ENCODE results near the gene TSFM. TPM values are rescaled to one million over a fixed set of nuclear protein-coding genes. Genes with fewer than 3 reads are reported as not detected.

TSFM gene
- 19.9 and 28.1 TPM in 2 replicates for total RNA-seq (2011; cell fraction: chromatin; rRNA removed; ENCODE audit: low replicate concordance)
- total RNA-seq (2011; cell fraction: nucleolus; rRNA removed), result 16.2 and 23.0 TPM in 2 replicates
- total RNA-seq (2011; cell fraction: nucleoplasm; rRNA removed), result 21.9 and 30.2 TPM in 2 replicates
- 56.7 and 74.2 TPM in 2 replicates for total RNA-seq (2014; rRNA removed)
- 48.1 and 56.4 TPM in 2 replicates for total RNA-seq (2014; rRNA removed; fragmentation: Illumina TruSeq; extraction: Trizol)
- total RNA-seq (2015; rRNA removed; fragmentation: Illumina TruSeq; extraction: Trizol), result 56.0 and 58.2 TPM in 2 replicates
- 62.4 and 62.6 TPM in 2 replicates for total RNA-seq (2021)
- polyA plus RNA-seq (2011; rRNA removed), result 38.9 and 44.6 TPM in 2 replicates
- 21.4 and 23.3 TPM in 2 replicates for polyA plus RNA-seq (2011; cell fraction: cytosol; rRNA removed)
- 15.8 and 18.8 TPM in 2 replicates for polyA plus RNA-seq (2011; cell fraction: nucleus; rRNA removed)
- polyA plus RNA-seq (2012), result 34.8 and 50.5 TPM in 2 replicates
- 55.3 and 57.1 TPM in 2 replicates for polyA plus RNA-seq (2014; fragmentation: Illumina TruSeq; extraction: Trizol)
- polyA plus RNA-seq (2014; fragmentation: Nextera tagmentation; extraction: Ambion mirVana), result 100 to 1,000 TPM; 166 to 198 TPM
- 60.2 and 70.7 TPM in 2 replicates for polyA plus RNA-seq (2014; rRNA removed)
- 11.8 and 13.0 TPM in 2 replicates for polyA minus RNA-seq (2011; rRNA and poly(A)+ RNA removed)
- polyA minus RNA-seq (2011; cell fraction: cytosol; rRNA and poly(A)+ RNA removed), result 13.4 and 15.1 TPM in 2 replicates
- 7.0 and 9.2 TPM in 2 replicates for polyA minus RNA-seq (2011; cell fraction: nucleus; rRNA and poly(A)+ RNA removed)
- Bru-seq, nascent RNA, result percentile 80 among the genes with signal in this experiment
- percentile 87 among the genes with signal in this experiment for BruChase-seq, experiment 1, labeled RNA remaining after a 2-hour chase
- percentile 83 among the genes with signal in this experiment for BruChase-seq, experiment 2, labeled RNA remaining after a 6-hour chase
- long read RNA-seq, experiment 1, transcript TSFM-204 (6 exons, 2,192 nt), result major isoform, 118 of 164 reads
- long read RNA-seq, experiment 1, partial matches to known transcripts, result 10 of 164 reads
- long read RNA-seq, experiment 1, other reads (novel, unspliced or antisense), result 31 of 164 reads
- long read RNA-seq, experiment 2, transcript TSFM-204 (6 exons, 2,192 nt), result major isoform, 51 of 78 reads
- long read RNA-seq, experiment 2, partial matches to known transcripts, result 20 of 78 reads
- long read RNA-seq, experiment 2, other reads (novel, unspliced or antisense), result 6 of 78 reads
- long read RNA-seq, experiment 3, transcript TSFM-204 (6 exons, 2,192 nt), result major isoform, 79 of 99 reads
- long read RNA-seq, experiment 3, partial matches to known transcripts, result 9 of 99 reads
- long read RNA-seq, experiment 3, other reads (novel, unspliced or antisense), result 9 of 99 reads

GRCh38 chr12:57782608-57783465 is at the start of gene TSFM:
Gene TSFM, plus strand, starts transcription at chr12:57782787. Its CDS starts 15 bp downstream, at chr12:57782802.
- Histone ChIP-seq H3K79me2 (ENCODE audit: control insufficient read depth, insufficient read depth, low read length) (peaks cover 28% of the 10 kb centered on the region), H2AFZ (ENCODE audit: low read depth, low read length) (peak within 1 kb of the TSS; percentile 87), H3K4me1 (replicated peaks in 1 of 2; ENCODE audit: control insufficient read depth in 2 of 2, insufficient read depth in 2 of 2, low read length in 2 of 2) (peaks cover 8 to 12% of the 10 kb centered on the region in 2 experiments; a peak in 4 of 5 replicates), H4K20me1 (replicated peaks; ENCODE audit: control insufficient read depth, insufficient read depth, low read length) (no peaks in the 10 kb centered on the region), H3K9me1 (ENCODE audit: control insufficient read depth, insufficient read depth, low read length) (no peaks in the 10 kb centered on the region), H3K27ac (ENCODE audit: extremely low read depth, low read depth, low read length) (peak within 1 kb of the TSS; percentile 75), H3K36me3 (ENCODE audit: control insufficient read depth, insufficient read depth, low read length) (peaks cover 48% of the 10 kb centered on the region), H3K4me3 (peak within 1 kb of the TSS; percentile 69), H3K9me3 (replicated peaks; ENCODE audit: control insufficient read depth, insufficient read depth, low read depth, low read length) (no peaks in the 10 kb centered on the region), H3K4me2 (ENCODE audit: insufficient read depth, low read length) (peak within 1 kb of the TSS; percentile 96), H3K9ac (ENCODE audit: insufficient read depth in 1 of 2, low read depth in 2 of 2, low read length in 2 of 2) (peak within 1 kb of the TSS; percentile 89 to 99), H3K27me3 (ENCODE audit: control insufficient read depth in 2 of 2, insufficient read depth in 2 of 2, low read length in 2 of 2) (no peaks in the 10 kb centered on the region)
- FAIRE-seq (peak; percentile 96), DNase-seq (ENCODE audit: extremely low read depth in 1 of 4, low spot score in 3 of 4) (peak; percentile 76 to 98 (median 82)), ATAC-seq (peak; percentile 92)
- under 1% methylated on average over 43 of the region's 45 CpGs for WGBS (ENCODE audit: insufficient coverage, low coverage, missing lambda C conversion rate)
- in situ Hi-C loops (cut with MboI), result no loop called here
- ChIA-PET CTCF (ENCODE audit: low intra/inter-chr PET ratio) (interaction anchor here (0.6 to 1.9 kb wide), 3 partner anchors 26 to 123 kb away, joined by 3 to 14 read pairs (median 4); no protein-coding TSS in a partner anchor), POLR2A (interaction anchor here (0.6 to 1.3 kb wide), 10 partner anchors 10 to 42 kb away, joined by 3 to 7 read pairs (median 4); partner anchors contain the start of genes CYP27B1, EEF1AKMT3 and METTL1)
- no TSS peak for BruUV-seq (replicated peaks)
- intact Hi-C loops (cut with micrococcal nuclease), result no loop called here
- TF ChIP-seq RHOXF2B (CRISPR knock-in tag; conservative IDR thresholded peaks at IDR 0.05) (no peak), SIRT6 (IDR thresholded peaks at IDR 0.05; ENCODE audit: low read depth, low read length) (peak; percentile 81), POLR2B (IDR thresholded peaks at IDR 0.05; ENCODE audit: low read depth, partially characterized antibody) (peak; percentile 92), MLLT1 (IDR thresholded peaks at IDR 0.05) (peak; percentile 71 to 81), SUPT5H (IDR thresholded peaks at IDR 0.05) (peak; percentile 96), ARNT (IDR thresholded peaks at IDR 0.05) (peak in 1 of 2 experiments; percentile 67; a peak in 1 of 4 replicates), CBX3 (IDR thresholded peaks at IDR 0.05; ENCODE audit: borderline replicate concordance in 1 of 2, low read length in 2 of 2) (peak in 1 of 2 experiments; percentile 87; a peak in 2 of 3 replicates), FOXJ3 (CRISPR knock-in tag; IDR thresholded peaks at IDR 0.05) (no peak), RB1 (IDR thresholded peaks at IDR 0.05; ENCODE audit: low read depth) (peak; percentile 88), ZZZ3 (IDR thresholded peaks at IDR 0.05) (peak; percentile 86), POLR2AphosphoS5 (IDR thresholded peaks at IDR 0.05; ENCODE audit: control insufficient read depth, insufficient read depth, low read depth, low read length) (peak; percentile 89), HCFC1 (IDR thresholded peaks at IDR 0.05; ENCODE audit: low read depth, low read length) (peak; percentile 88), ELF2 (CRISPR knock-in tag; IDR thresholded peaks at IDR 0.05) (peak; percentile 55; the same call in 1 of the 2 replicates)
- TF ChIP-seq, protein P1, sequence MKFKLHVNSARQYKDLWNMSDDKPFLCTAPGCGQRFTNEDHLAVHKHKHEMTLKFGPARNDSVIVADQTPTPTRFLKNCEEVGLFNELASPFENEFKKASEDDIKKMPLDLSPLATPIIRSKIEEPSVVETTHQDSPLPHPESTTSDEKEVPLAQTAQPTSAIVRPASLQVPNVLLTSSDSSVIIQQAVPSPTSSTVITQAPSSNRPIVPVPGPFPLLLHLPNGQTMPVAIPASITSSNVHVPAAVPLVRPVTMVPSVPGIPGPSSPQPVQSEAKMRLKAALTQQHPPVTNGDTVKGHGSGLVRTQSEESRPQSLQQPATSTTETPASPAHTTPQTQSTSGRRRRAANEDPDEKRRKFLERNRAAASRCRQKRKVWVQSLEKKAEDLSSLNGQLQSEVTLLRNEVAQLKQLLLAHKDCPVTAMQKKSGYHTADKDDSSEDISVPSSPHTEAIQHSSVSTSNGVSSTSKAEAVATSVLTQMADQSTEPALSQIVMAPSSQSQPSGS (CRISPR knock-in tag; IDR thresholded peaks at IDR 0.05), result 0 out of 2 replicates have a peak, but pooled peaks have one; percentile 38

Measured in K562 (cell line).